ENCODE results near the gene VEGFB.

DNA sequence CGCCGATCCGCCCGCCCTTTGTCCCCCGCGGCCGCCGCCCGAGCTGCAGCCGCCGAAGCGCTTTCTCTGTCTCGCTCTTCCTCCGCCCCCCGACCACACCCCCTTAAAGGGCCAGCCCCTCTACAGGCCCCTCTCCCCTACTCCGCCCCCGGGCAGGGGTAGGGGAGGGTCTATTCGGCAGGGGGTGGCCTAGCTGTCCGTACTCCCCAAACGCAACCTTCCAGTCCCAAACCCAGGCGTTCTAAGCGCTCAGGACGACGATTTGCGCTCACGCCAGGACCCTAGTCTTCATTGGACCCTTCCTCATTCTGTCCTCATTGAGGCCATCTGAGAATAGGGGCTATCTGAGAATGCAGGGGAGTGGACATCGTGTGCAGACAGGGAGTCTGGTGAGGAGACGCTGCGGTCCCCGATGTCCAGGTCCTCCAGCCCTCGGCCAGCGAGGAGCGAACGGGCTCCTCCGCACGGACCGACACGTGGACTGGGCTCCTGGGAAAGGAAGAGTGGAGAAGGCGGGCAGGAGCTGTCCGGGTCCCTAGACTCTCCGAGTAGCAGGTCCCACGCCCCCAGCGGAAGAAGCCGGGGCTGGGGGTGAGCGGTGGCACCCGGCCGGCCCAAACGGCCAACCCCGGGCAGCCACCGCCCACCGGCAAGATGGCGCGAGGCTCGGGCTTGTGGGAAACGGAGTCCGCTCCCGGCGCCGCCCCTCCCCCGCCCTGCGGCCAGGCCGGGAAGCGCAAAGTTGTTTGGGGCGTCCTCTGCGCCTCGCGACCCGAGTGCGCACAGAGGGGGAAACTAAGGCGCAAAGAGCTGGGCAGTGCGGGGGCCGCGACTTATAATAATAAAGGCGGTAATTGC lies 12.7 kb downstream of the VEGFB start, which contains the start of gene PPP1R14B:
- TF ChIP-seq, protein P1, sequence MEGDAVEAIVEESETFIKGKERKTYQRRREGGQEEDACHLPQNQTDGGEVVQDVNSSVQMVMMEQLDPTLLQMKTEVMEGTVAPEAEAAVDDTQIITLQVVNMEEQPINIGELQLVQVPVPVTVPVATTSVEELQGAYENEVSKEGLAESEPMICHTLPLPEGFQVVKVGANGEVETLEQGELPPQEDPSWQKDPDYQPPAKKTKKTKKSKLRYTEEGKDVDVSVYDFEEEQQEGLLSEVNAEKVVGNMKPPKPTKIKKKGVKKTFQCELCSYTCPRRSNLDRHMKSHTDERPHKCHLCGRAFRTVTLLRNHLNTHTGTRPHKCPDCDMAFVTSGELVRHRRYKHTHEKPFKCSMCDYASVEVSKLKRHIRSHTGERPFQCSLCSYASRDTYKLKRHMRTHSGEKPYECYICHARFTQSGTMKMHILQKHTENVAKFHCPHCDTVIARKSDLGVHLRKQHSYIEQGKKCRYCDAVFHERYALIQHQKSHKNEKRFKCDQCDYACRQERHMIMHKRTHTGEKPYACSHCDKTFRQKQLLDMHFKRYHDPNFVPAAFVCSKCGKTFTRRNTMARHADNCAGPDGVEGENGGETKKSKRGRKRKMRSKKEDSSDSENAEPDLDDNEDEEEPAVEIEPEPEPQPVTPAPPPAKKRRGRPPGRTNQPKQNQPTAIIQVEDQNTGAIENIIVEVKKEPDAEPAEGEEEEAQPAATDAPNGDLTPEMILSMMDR (IDR thresholded peaks at IDR 0.05) = no peak
- TF ChIP-seq POLR2AphosphoS5 (IDR thresholded peaks at IDR 0.05; ENCODE audit: insufficient read depth in 1 of 2, low read depth in 1 of 2) (peak in 1 of 2 donors; percentile 84), POLR2A (IDR thresholded peaks at IDR 0.05) (peak in 1 of 2 donors; percentile 11)
